COLO829 (cell line): ENCODE results near the gene MAP2K6.

ENCODE experiments used
- DNase-seq: peaks from one replicate; pipeline ENCODE4 v3.0.0; 2012; ENCODE audit warnings: low spot score

The MAP2K6 gene

GRCh38 chr17:69579961-69580677, 165.6 kb downstream of the MAP2K6 start:
- DNase-seq, result no peak

GRCh38 chr17:69581061-69581961, 166.8 kb downstream of the MAP2K6 start:
- DNase-seq, result no peak

- no peak for DNase-seq
These were observed 173.8 kb downstream of the MAP2K6 start for GRCh38 chr17:69588316-69588715.

- DNase-seq, result no peak
These were observed 174.3 kb downstream of the MAP2K6 start for GRCh38 chr17:69588827-69589239.

GRCh38 chr17:69590671-69591070, 176.2 kb downstream of the MAP2K6 start:
- DNase-seq, result no peak

GRCh38 chr17:69592692-69593350, 178.3 kb downstream of the MAP2K6 start:
- no peak for DNase-seq

GRCh38 chr17:69593351-69593715, 178.8 kb downstream of the MAP2K6 start:
- DNase-seq, result no peak

GRCh38 chr17:69593716-69594115, 179.2 kb downstream of the MAP2K6 start:
- DNase-seq, result no peak

- no peak for DNase-seq
These were observed 180.1 kb downstream of the MAP2K6 start for GRCh38 chr17:69594641-69595040.

- no peak for DNase-seq
These were observed 181.6 kb downstream of the MAP2K6 start for GRCh38 chr17:69596141-69596540.

- DNase-seq, result no peak
These were observed 183.6 kb downstream of the MAP2K6 start for GRCh38 chr17:69597898-69598692.

- no peak for DNase-seq
These were observed 188.5 kb downstream of the MAP2K6 start for GRCh38 chr17:69602972-69603371.
